ENCODE data around the gene RNF20.
A peak's percentile ranks its signal among the peaks of the same experiment; 100 is the strongest.
"Not testable (repeated sequence)": the region's sequence is repeated elsewhere in the genome, so short reads cannot be mapped to it uniquely, and the experiment has no call there.

The RNF20 gene

GRCh38 chr9:101536351-101536750, 2.7 kb downstream of the RNF20 start:
- no peak for DNase-seq

DNA sequence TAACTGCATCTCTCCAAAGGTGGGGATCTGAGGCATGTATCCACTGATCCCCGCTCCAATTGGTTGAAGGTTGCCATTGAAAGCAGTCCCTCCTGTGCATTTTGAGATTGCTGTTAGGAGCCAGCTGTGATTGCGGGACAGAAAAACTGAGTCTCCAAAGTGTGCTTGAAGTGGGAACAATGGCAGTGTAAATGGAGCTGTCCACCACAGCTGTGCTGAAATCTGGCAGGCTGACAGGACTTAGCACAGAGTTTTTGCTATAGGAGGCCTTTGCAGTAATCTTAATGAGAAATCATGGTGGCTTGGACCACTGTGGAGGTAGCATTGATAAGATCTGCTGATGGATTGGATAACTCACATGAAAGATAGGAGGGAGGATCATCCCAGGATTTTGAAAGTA, 3.3 kb downstream of the RNF20 start:
- DNase-seq = no peak

DNA sequence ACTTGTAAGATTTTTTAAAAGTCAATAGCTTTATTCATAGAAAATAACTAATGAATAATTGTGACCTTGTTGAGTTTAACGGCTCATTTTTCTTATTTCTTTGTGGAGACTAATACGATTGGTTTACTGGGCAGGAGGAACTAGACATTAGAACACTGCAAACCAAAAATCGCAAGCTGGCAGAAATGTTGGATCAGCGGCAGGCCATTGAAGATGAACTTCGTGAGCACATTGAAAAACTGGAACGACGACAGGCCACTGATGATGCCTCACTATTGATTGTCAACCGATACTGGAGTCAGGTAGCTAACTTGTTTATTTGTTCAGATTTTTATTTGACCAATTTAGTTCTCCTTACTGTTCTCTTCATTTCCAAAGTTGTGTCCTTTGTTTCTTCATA, 6.4 kb downstream of the RNF20 start:
- no peak for DNase-seq

GRCh38 chr9:101543098-101543735, 9.6 kb downstream of the RNF20 start:
- no peak for DNase-seq

- DNase-seq = not testable (repeated sequence)
Observed at GRCh38 chr9:101549472-101550098, 15.9 kb downstream of the RNF20 start.

- DNase-seq = no peak
Observed at GRCh38 chr9:101561740-101562139, 28.1 kb downstream of the RNF20 start.

DNA sequence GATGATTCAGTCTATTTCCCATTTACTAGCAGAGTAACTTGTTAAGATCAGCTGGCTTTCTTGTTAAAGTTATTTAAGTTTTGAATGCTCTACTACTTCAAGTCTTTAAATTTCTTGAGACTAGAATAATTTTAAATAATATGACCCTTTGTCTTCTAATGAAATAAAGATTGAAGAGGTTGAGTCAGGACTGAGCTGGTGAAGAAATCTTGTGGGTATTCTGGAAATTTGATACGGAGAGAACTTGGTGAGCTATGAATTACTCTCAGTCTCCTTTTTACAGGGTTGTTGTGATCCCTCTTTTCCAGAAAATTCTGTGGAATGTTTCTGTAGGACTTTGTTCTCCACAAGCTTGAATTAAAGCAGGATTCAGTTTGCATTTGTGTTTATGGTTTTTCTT, 29.3 kb downstream of the RNF20 start:
- DNase-seq = no peak

DNA sequence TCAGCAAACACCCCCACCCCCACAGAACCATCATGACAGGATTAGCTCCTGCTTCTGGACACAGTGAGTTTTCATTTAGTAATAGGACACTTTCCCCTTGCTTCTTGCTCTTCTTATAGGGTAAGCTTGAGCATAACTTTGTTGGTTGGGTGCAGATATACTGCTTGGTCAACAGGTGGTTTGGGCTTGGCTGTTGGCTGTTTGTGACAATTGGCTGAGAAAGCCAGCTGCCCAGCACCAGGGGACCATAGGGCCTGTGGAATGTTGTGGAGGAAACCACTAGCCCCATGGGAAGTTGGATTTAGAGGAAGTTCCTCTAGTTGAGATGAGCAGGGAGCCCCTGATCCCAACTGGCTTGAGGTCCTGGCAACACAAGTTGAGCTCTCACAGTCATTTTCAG, 30.6 kb downstream of the RNF20 start:
- no peak for DNase-seq

GRCh38 chr9:101566904-101567724, 33.5 kb downstream of the RNF20 start:
- peak; percentile 3 for DNase-seq

DNA sequence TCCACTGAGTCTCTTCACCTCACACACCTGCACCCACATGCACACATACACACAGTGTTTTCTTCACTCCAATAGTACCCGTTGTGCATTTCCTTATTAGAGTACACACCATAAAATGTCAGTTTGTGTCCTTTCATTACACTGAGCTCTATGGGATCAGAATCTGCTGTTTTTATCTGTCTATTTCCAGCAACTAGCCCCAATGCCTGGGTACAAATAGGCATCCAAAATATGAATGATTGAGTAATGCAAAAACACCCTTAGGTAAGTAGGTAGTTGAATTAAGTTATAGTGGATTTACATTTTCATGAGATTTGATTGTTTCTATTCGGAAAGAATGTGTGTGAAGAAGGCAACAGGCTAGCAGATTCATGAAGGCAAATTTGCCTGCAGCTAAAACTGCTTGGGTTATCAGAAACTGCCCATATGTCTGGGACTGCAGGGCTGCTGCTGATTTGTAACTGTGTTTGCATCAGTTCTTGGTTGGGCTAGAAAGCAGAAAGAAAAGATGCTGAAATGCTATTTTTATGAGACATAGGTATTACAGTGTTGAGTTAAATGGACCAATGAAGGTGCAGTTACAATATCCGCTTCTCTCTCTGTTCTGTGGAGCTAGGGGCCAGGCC, 34.2 kb downstream of the RNF20 start:
- DNase-seq = no peak

DNA sequence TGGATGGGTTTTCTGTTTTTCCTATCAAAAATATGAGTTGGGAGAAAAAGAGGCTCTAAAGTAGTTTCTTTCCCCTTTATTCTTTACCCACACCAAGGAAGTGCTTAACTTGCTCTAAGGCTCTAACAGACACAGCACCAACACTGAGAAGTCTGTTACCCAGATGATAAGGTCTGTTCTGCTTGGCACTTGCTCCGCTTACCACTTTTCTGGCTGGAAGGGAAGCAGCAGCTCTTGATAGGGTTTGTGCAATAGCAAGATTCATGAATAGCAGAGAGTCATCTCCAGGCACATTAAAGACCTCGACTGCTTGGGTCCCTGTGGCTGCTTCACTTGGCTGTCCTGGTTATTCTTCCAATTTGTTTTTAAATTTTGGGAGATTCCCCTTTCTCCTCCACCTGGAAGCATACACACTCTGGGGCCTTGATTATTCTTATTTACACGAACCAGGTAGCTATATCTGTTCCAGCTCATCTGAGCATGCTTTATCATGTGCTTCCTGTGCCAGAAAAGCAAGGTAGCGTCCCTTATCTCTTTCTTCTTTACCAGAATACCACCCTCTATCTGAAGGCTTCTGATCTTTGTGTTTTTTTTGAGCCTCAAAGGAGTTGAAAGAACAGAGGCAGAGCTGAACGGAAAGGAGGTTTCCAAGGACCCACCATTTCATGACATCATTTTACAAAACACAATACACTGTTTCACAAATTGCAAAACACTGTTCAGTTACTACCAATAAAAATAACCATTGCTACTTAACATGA, 36.3 kb downstream of the RNF20 start:
- no peak for DNase-seq

DNA sequence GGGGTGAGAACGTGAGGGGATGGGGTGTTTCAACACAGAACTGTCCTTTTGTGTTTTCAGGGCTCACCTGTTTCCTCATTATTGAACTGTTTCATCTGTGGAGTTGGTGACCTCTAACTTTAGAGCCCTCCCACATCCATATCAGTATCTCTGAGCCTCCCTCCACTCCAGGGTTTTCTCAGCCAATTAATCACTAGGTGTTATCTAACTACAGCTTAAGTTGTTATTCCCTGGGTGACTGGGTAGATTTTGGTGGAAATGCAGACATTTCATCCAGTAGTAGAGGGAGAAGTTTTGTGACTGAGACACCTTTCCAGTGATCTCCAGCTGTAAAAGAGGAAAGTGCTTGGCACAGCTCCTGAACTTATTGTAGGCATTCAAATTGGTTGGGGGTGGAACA, 37.5 kb downstream of the RNF20 start:
- DNase-seq = no peak

- no peak for DNase-seq
Observed at GRCh38 chr9:101572316-101572715, 38.7 kb downstream of the RNF20 start.

- no peak for DNase-seq
Observed at GRCh38 chr9:101574731-101575333, 41.2 kb downstream of the RNF20 start.

- no peak for DNase-seq
Observed at GRCh38 chr9:101578378-101578777, 44.7 kb downstream of the RNF20 start.

DNA sequence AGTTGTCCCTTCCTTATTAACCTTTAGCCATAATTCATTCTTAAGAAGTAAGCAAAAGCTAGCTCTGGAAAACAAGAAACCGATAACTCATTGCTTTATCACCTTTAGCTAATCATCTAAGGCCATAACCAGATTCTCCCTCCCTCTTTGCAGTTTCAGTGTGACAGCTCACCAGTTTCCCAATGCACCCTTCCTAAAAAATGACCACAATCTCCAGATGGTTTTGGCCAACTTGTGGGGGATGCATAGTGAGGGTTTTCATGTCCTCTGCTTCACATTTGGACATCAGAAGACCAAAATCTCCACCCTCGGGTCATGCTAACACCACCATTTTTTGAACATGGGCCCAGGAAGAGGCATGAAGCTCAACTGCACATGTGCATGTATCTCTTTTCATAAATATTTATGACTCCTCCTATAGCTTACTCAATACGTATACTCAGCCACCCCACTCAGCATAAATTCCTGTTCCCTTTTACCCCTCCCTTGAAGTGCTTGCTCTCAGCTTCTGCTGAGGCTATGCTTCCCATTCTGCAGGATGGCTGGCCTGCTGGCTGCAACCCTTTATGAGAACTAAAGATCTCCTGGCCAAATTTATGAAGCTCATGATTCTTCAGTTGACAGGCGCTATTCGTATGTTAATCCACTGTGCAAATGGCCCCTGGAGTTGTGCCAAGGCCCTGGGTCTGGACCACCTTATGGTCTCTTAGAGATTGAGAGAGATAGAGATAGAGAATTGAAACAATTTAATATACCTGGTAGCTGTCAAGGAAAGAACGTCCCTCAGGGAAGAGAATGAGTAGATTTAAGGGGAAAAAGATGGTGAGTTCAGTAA, 46.3 kb downstream of the RNF20 start:
- no peak for DNase-seq

DNA sequence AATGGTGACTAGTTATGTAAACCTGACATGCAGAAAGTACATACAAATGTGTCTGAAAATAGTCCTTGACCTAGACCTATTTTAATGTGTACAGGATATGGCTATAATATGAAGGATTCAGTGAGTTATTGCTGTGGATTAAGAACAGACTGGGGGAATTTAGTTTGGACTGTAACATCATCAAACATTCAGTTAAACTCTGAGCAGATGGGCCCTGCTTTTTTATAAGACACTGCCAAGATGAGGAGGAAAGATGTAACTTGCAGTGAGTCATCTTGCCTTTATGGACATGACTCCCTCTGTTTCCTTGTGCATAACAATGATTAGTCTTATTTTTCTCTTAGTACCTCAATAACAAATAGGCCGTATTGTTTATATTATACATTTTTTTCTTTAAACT, 48.9 kb downstream of the RNF20 start:
- DNase-seq = no peak

DNA sequence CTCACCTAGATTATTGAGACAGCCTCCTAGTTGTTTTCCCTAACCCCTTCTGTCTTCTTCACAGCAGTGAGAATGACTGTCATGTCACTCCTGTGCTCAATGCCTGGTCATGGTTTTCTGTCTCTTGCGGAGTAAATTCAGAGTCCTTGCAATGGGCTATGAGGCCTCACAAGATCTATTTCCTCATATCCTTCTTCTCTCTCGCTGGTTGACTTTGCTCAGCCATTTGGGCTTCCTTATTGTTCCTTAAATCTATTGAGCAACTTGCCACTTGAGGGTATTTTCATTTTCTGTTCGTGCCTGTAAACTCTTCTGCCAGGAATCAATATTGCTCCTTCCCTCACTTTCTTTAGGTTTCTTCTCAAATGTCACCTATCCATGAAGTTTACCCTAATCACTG, 52.1 kb downstream of the RNF20 start:
- DNase-seq = no peak

- no peak for DNase-seq
Observed at GRCh38 chr9:101586651-101587050, 53.0 kb downstream of the RNF20 start.

DNA sequence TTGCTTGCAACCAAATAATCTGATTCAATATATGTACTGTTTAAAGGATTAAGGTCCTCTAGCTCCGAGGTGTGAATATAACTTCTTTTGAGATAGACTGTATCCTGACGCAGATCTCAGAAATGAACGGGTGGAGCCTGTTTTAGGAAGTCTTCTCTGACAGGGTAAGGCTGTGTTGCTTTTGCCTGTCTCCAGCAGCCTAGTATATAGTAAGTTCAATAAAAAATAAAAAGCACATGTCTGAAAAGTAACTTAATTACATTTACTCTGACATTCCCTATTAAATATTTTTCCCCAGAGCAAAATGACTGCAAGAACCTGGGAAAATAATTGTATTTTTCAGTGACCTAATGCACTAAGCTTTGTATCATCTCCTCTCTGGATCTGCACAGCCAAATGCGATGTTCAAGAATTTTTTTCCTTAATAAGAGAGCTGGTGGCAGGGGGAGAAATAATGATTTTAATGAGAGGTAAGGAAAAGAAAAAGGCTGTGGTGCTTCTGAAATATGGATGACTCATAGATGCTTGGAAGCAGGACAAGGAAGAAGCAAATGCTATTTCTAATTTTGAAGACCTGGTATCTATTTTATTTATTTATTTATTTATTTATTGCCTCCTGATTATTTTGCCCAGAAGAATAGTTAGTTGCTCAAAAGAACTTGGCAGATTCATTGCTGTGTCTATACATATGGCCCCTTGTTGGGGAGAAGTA, 53.8 kb downstream of the RNF20 start:
- no peak for DNase-seq

DNA sequence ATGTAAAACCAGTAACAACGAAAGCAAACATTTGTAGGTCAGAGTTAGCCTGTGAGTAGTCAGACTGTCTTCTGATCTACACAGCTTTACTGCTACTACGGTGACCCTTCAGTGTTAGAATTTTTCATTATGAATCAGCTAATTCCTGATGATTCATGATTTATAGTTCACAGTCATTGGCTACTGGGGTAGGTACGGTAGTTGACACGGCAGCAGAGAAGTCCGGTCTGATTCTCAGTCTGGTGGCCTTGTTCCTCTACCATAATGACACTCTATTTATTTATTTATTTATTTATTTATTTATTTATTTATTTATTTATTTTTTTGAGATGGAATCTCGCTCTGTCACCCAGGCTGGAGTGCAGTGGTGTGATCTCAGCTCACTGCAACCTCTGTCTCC, 56.4 kb downstream of the RNF20 start:
- DNase-seq = peak; percentile 25
